Caco-2 (cell line): ENCODE data around the gene LGR6. TPM values are rescaled to one million over a fixed set of nuclear protein-coding genes. Genes with fewer than 3 reads are reported as not detected.
A peak's percentile ranks its signal among the peaks of the same experiment; 100 is the strongest.
"Not testable (repeated sequence)": the region's sequence is repeated elsewhere in the genome, so short reads cannot be mapped to it uniquely, and the experiment has no call there.

ENCODE experiments used
- BruUV-seq: library from RNA; stranded (reverse); fragments of 400-500 nt; replicated peaks from 2 replicates; lab custom pipeline; 2021; lab: Mats Ljungman, UMichigan
- CTCF ChIA-PET: fragments of 300-600 bp; sonication (Branson Sonifier 250); formaldehyde crosslinking; loops from one replicate; lab custom pipeline; 2022; ENCODE audit warnings: antibody characterized with exemption; lab: Charles Lee
- POLR2A ChIA-PET: fragments of 300-600 bp; sonication (Branson Sonifier 250); formaldehyde crosslinking; loops from one replicate; lab custom pipeline; 2022; ENCODE audit warnings: antibody characterized with exemption; lab: Charles Lee
- DNase-seq, 2 experiments: peaks; one replicate each; pipeline versions ENCODE4 v3.0.0 to v3.0.0-alpha.2; 2020 to 2022
- H3K27me3 ChIP-seq: replicated peaks from 2 replicates; pipeline ENCODE4 v1.6.0; 2011; ENCODE audit warnings: low read length; ENCODE audit not compliant: control insufficient read depth, insufficient read depth
- H3K36me3 ChIP-seq: 2 replicates; pipeline ENCODE4 v1.5.1; 2011; ENCODE audit warnings: low read length; ENCODE audit not compliant: control insufficient read depth, insufficient read depth
- H3K4me1 ChIP-seq: fragments of 250-450 bp; sonication (Bioruptor Pico); 2 replicates; pipeline ENCODE4 v1.5.1; 2020; ENCODE audit warnings: mild to moderate bottlenecking
- H3K4me3 ChIP-seq: 2 replicates; pipeline ENCODE4 v1.5.1; 2011; ENCODE audit warnings: low read depth, mild to moderate bottlenecking, control low read depth, low read length
- H3K9me3 ChIP-seq: fragments of 250-450 bp; sonication (Bioruptor Pico); 2 replicates; pipeline ENCODE4 v1.5.1; 2020; ENCODE audit warnings: mild to moderate bottlenecking, moderate library complexity
- H3K27ac Mint-ChIP-seq: one replicate; pipeline ENCODE4 v1.8.0; 2022; ENCODE audit warnings: mixed read lengths; ENCODE audit not compliant: unreplicated experiment
- H3K27me3 Mint-ChIP-seq: one replicate; pipeline ENCODE4 v1.8.0; 2022; ENCODE audit warnings: mixed read lengths; ENCODE audit not compliant: insufficient read depth, unreplicated experiment
- H3K36me3 Mint-ChIP-seq: one replicate; pipeline ENCODE4 v1.8.0; 2022; ENCODE audit warnings: mild to moderate bottlenecking, mixed read lengths; ENCODE audit not compliant: insufficient read depth, unreplicated experiment
- H3K4me1 Mint-ChIP-seq: one replicate; pipeline ENCODE4 v1.8.0; 2022; ENCODE audit warnings: low read depth, mixed read lengths; ENCODE audit not compliant: unreplicated experiment
- H3K4me3 Mint-ChIP-seq: one replicate; pipeline ENCODE4 v1.8.0; 2022; ENCODE audit warnings: mild to moderate bottlenecking, moderate library complexity, mixed read lengths; ENCODE audit not compliant: unreplicated experiment
- H3K9me3 Mint-ChIP-seq: one replicate; pipeline ENCODE4 v1.8.0; 2022; ENCODE audit warnings: mixed read lengths; ENCODE audit not compliant: unreplicated experiment
- intact Hi-C: fragments of 100-400 bp; cut with micrococcal nuclease; formaldehyde crosslinking; loops from one replicate; pipeline ENCODE4 v1.10.0; 2022; ENCODE audit not compliant: unreplicated experiment
- total RNA-seq: library from RNA; stranded (reverse); gene quantifications from 2 replicates; pipeline ENCODE4 v1.2.3, GENCODE V29; 2022
- TF ChIP-seq, protein P1 (sequence below), 2 experiments: fragments of 200-600 bp in 1 of 2; IDR thresholded peaks; 1 replicate in 1 of 2; 2 replicates in 1 of 2; pipeline versions ENCODE4 v1.5.1 to v1.8.0; 2011 to 2022; ENCODE audit warnings: antibody characterized with exemption in 1 of 2, control low read depth in 1 of 2, inconsistent platforms in 1 of 2, low read depth in 1 of 2, low read length in 1 of 2, mild to moderate bottlenecking in 1 of 2, moderate library complexity in 1 of 2; ENCODE audit not compliant: insufficient read depth in 1 of 2, severe bottlenecking in 1 of 2, unreplicated experiment in 1 of 2

LGR6 gene
- total RNA-seq, 1 experiment from 2014 or later, result 0.36 TPM

DNA sequence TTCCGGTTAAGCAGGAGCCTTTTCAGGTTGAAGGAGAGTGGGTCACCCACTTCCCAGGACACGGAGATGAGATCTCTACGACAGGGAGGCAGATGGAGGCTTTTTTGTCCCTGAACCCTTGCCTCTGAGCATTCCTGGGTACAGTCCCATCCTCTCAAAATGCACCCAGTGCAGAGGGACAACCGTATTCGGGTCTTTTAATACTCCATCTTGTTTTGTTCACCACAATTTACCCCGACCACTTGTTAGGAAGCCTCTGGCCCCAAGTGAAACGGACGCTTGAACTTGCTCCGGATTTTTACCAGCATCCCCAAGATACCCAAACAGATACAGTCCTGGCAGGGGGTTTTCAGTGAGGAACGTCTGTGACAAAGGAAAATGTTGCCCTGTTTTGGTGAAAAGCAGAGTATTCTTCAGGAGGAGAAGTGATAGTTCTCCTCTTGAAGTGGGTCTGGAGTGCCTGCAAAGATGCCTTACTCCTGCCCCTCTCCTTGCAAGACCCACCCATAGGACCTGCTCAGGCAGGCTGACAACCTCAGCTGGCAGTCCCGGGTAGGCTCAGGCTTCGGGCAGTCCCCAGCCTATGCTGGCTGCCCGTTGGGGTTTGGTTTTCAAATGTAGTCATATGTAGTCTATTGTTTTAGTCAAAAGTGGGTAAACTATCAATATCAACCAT lies 48.4 kb upstream of the LGR6 start:
- Mint-ChIP-seq H3K4me1 (peaks cover 11% of the 10 kb centered on the region), H3K9me3 (no peaks in the 10 kb centered on the region), H3K27ac (no peak overlapping the region), H3K36me3 (no peaks in the 10 kb centered on the region), H3K4me3 (peak overlapping the region; percentile 73), H3K27me3 (no peaks in the 10 kb centered on the region)
- TSS peak; percentile 57 for BruUV-seq
- CTCF ChIA-PET, result no interaction called here
- DNase-seq, result no peak
- TF ChIP-seq, protein P1, sequence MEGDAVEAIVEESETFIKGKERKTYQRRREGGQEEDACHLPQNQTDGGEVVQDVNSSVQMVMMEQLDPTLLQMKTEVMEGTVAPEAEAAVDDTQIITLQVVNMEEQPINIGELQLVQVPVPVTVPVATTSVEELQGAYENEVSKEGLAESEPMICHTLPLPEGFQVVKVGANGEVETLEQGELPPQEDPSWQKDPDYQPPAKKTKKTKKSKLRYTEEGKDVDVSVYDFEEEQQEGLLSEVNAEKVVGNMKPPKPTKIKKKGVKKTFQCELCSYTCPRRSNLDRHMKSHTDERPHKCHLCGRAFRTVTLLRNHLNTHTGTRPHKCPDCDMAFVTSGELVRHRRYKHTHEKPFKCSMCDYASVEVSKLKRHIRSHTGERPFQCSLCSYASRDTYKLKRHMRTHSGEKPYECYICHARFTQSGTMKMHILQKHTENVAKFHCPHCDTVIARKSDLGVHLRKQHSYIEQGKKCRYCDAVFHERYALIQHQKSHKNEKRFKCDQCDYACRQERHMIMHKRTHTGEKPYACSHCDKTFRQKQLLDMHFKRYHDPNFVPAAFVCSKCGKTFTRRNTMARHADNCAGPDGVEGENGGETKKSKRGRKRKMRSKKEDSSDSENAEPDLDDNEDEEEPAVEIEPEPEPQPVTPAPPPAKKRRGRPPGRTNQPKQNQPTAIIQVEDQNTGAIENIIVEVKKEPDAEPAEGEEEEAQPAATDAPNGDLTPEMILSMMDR (IDR thresholded peaks at IDR 0.05; ENCODE audit: insufficient read depth in 1 of 2, low read depth in 1 of 2, low read length in 1 of 2, severe bottlenecking in 1 of 2, unreplicated experiment in 1 of 2), result no peak
- intact Hi-C loops, result no loop called here
- POLR2A ChIA-PET, result no interaction called here
- Histone ChIP-seq H3K36me3 (peaks cover 2% of the 10 kb centered on the region), H3K4me3 (peak overlapping the region; percentile 84), H3K27me3 (no peaks in the 10 kb centered on the region), H3K4me1 (peaks cover 10% of the 10 kb centered on the region), H3K9me3 (no peaks in the 10 kb centered on the region)

DNA sequence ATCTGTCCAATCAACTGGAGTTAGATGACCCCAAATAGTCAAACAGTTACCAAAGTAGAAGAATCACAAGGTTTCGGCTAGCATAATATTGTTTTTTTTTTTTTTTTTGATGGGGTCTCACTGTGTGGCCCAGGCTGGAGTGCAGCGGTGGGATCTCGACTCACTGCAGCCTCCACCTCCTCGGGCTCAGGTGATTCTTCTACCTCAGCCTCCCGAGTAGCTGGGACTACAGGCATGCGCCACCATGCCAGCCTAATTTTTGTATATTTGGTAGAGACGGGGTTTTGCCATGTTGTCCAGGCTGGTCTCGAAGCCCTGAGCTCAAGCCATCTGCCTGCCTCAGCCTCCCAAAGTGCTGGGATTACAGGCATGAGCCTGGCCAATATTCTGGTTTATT lies 47.9 kb upstream of the LGR6 start:
- H3K27me3 Mint-ChIP-seq, H3K27ac Mint-ChIP-seq, H3K9me3 ChIP-seq, H3K4me3 Mint-ChIP-seq, POLR2A ChIA-PET, H3K36me3 Mint-ChIP-seq, intact Hi-C loops, H3K4me3 ChIP-seq, DNase-seq, H3K9me3 Mint-ChIP-seq, H3K36me3 ChIP-seq, H3K27me3 ChIP-seq, BruUV-seq, H3K4me1 ChIP-seq, CTCF ChIA-PET: not testable (repeated sequence)
- H3K4me1 Mint-ChIP-seq, result peaks cover 11% of the 10 kb centered on the region

DNA sequence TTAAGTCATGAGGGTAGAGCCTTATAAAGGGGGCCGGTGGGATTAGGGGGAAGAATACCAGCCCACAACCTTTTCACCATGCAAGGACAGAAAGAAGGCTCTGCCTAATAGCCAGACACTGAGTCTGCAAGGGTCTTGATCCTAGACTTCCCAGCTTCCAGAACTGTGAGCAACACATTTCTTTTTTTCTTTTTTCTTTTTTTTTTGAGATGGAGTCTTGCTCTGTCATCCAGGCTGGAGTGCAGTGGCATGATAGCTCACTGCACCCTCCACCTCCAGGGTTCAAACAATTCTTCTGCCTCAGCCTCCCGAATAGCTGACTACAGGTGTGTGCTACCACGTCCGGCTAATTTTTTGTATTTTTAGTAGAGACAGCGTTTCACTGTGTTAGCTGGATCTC lies 47.3 kb upstream of the LGR6 start:
- BruUV-seq, result no TSS peak
- ChIA-PET POLR2A (no interaction called here), CTCF (no interaction called here)
- Mint-ChIP-seq H3K27me3 (no peaks in the 10 kb centered on the region), H3K4me3 (no peak overlapping the region), H3K27ac (no peak overlapping the region), H3K9me3 (no peaks in the 10 kb centered on the region), H3K4me1 (peaks cover 11% of the 10 kb centered on the region), H3K36me3 (no peaks in the 10 kb centered on the region)
- Histone ChIP-seq H3K27me3 (no peaks in the 10 kb centered on the region), H3K4me1 (peaks cover 10% of the 10 kb centered on the region), H3K36me3 (peaks cover 2% of the 10 kb centered on the region), H3K9me3 (no peaks in the 10 kb centered on the region), H3K4me3 (no peak overlapping the region)
- TF ChIP-seq, protein P1 (IDR thresholded peaks at IDR 0.05; ENCODE audit: insufficient read depth in 1 of 2, low read depth in 1 of 2, low read length in 1 of 2, severe bottlenecking in 1 of 2, unreplicated experiment in 1 of 2), result no peak
- DNase-seq, result no peak
- intact Hi-C loops, result no loop called here
